ENCODE data around the gene GNRH2.

DNA sequence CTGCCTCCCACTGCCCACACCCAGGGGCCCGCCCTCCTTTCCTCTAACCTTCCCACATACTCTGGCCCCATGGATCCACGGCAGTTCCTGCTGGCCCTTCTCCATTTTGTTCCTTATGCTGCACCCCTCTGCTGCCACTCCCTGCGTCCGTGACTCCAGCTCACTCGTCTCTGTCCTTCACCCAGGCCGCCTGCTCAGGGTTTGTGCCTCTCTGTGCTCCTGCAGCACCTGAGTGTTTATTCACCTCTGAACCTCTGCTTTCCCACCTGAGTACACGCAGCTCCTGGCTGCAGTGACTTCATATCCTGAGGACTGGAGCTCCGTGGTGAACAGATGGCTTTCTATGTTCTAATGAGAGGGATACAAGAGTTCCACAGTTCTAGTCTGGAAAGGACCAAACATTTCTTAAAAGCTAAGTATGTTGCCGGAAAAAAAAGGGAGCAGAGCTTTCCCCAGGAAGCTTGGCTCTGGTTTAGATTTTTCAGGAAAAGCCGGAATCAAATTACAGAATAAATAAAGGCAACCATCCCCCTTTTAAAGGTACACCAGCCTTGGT, 1.5 kb upstream of the GNRH2 start:
- TF ChIP-seq, protein P1, sequence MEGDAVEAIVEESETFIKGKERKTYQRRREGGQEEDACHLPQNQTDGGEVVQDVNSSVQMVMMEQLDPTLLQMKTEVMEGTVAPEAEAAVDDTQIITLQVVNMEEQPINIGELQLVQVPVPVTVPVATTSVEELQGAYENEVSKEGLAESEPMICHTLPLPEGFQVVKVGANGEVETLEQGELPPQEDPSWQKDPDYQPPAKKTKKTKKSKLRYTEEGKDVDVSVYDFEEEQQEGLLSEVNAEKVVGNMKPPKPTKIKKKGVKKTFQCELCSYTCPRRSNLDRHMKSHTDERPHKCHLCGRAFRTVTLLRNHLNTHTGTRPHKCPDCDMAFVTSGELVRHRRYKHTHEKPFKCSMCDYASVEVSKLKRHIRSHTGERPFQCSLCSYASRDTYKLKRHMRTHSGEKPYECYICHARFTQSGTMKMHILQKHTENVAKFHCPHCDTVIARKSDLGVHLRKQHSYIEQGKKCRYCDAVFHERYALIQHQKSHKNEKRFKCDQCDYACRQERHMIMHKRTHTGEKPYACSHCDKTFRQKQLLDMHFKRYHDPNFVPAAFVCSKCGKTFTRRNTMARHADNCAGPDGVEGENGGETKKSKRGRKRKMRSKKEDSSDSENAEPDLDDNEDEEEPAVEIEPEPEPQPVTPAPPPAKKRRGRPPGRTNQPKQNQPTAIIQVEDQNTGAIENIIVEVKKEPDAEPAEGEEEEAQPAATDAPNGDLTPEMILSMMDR (IDR thresholded peaks at IDR 0.05) = no peak
- no peak for TF ChIP-seq EZH2 (IDR thresholded peaks at IDR 0.05; ENCODE audit: borderline replicate concordance, insufficient read depth, low read depth, low read length, poor library complexity, severe bottlenecking)
